Measurements from ENCODE around the gene PARD3B.

DNA sequence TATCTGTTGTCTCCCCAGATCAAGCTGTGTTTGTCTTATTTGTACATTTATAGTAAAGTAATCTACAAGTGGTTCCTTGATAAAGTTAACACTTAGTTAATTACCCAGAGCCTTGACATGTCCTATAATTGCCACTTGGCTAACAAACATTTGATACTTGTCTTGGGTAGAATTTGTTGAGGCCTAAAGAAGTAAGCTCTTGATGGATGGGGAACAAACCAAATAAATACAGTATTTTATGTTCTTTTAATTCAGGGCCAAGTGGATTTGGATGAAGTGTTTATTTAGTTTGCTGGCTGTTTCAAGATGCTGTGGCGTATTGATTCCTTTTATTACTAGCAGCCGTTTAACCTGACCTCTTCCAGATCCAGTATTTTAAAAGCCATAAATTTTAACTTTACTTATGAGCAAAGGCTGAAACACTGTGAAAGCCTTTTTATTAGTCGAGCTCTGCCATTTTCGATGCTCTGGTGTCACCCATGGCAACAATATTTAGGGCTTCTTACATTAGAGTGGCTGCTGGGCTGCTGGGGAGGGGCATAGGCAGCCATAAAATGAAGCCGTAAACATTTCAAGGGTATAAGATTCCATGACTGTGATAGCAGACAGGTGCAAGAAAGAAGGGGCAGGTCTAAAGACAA, 735.4 kb downstream of the PARD3B start:
- TF ChIP-seq, protein P1, sequence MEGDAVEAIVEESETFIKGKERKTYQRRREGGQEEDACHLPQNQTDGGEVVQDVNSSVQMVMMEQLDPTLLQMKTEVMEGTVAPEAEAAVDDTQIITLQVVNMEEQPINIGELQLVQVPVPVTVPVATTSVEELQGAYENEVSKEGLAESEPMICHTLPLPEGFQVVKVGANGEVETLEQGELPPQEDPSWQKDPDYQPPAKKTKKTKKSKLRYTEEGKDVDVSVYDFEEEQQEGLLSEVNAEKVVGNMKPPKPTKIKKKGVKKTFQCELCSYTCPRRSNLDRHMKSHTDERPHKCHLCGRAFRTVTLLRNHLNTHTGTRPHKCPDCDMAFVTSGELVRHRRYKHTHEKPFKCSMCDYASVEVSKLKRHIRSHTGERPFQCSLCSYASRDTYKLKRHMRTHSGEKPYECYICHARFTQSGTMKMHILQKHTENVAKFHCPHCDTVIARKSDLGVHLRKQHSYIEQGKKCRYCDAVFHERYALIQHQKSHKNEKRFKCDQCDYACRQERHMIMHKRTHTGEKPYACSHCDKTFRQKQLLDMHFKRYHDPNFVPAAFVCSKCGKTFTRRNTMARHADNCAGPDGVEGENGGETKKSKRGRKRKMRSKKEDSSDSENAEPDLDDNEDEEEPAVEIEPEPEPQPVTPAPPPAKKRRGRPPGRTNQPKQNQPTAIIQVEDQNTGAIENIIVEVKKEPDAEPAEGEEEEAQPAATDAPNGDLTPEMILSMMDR (conservative IDR thresholded peaks at IDR 0.05 in 1 of 2, IDR thresholded peaks at IDR 0.05 in 1 of 2; ENCODE audit: low read depth in 1 of 2, low read length in 2 of 2): no peak
- TF ChIP-seq EZH2 (IDR thresholded peaks at IDR 0.05; ENCODE audit: low read length, missing control alignments): no peak

All from fibroblast of lung (primary cell).